Stimulated activated CD4-positive, alpha-beta T cell treated with anti-CD3 and anti-CD28 coated beads, Interleukin-1b, Interleukin-23, amount 100 ng/mL, for 48 hours (primary cell): ENCODE data around the gene WWTR1.

Experiments
- DNase-seq: peaks from one replicate; pipeline ENCODE4 v3.0.0-alpha.2; 2020

WWTR1 gene

GRCh38 chr3:149621218-149622005 lies 36.4 kb downstream of the WWTR1 start:
- DNase-seq = no peak

GRCh38 chr3:149620291-149621020 lies 37.4 kb downstream of the WWTR1 start:
- no peak for DNase-seq

- DNase-seq = no peak
Observed at GRCh38 chr3:149619136-149619535, 38.7 kb downstream of the WWTR1 start.

GRCh38 chr3:149618151-149619123 lies 39.4 kb downstream of the WWTR1 start:
- DNase-seq = no peak

GRCh38 chr3:149615731-149616221 lies 42.0 kb downstream of the WWTR1 start:
- DNase-seq = no peak

- DNase-seq = no peak
Observed at GRCh38 chr3:149613988-149614387, 43.8 kb downstream of the WWTR1 start.

GRCh38 chr3:149612456-149612855 lies 45.4 kb downstream of the WWTR1 start:
- no peak for DNase-seq

- DNase-seq = no peak
Observed at GRCh38 chr3:149611149-149611548, 46.7 kb downstream of the WWTR1 start.

- no peak for DNase-seq
Observed at GRCh38 chr3:149610351-149611105, 47.3 kb downstream of the WWTR1 start.

- DNase-seq = no peak
Observed at GRCh38 chr3:149609595-149609994, 48.2 kb downstream of the WWTR1 start.

GRCh38 chr3:149608987-149609386 lies 48.8 kb downstream of the WWTR1 start:
- DNase-seq = no peak

- no peak for DNase-seq
Observed at GRCh38 chr3:149605902-149606301, 51.9 kb downstream of the WWTR1 start.

- no peak for DNase-seq
Observed at GRCh38 chr3:149604125-149604875, 53.5 kb downstream of the WWTR1 start.

- DNase-seq = no peak
Observed at GRCh38 chr3:149603126-149604074, 54.4 kb downstream of the WWTR1 start.

- DNase-seq = no peak
Observed at GRCh38 chr3:149600634-149601033, 57.2 kb downstream of the WWTR1 start.

GRCh38 chr3:149599236-149599635 lies 58.6 kb downstream of the WWTR1 start:
- no peak for DNase-seq

- no peak for DNase-seq
Observed at GRCh38 chr3:149596134-149596770, 61.6 kb downstream of the WWTR1 start.

- DNase-seq = no peak
Observed at GRCh38 chr3:149593418-149594160, 64.2 kb downstream of the WWTR1 start.

GRCh38 chr3:149592758-149593240 lies 65.0 kb downstream of the WWTR1 start:
- DNase-seq = no peak
